Lower leg skin (tissue), 3 donors: ENCODE measurements around the gene ADGRV1.

ENCODE experiments used
- CTCF ChIP-seq, 3 donors: fragments of 450-650 bp; IDR thresholded peaks; one replicate each; pipeline ENCODE4 v1.5.1; 2016; ENCODE audit warnings: antibody characterized with exemption in 3 of 3, mild to moderate bottlenecking in 3 of 3, moderate library complexity in 2 of 3
- POLR2A ChIP-seq, 2 donors: fragments of 450-650 bp; IDR thresholded peaks; one replicate each; pipeline ENCODE4 v1.6.1; 2016 to 2017; ENCODE audit warnings: antibody characterized with exemption in 2 of 2, mild to moderate bottlenecking in 1 of 2, moderate library complexity in 1 of 2

GRCh38 chr5:90549729-90550275 is 8.8 kb upstream of the ADGRV1 start:
- TF ChIP-seq CTCF (IDR thresholded peaks at IDR 0.05), result no peak
- TF ChIP-seq POLR2A (IDR thresholded peaks at IDR 0.05), result no peak
